HEK293T (cell line): Measurements from ENCODE around the gene SEMA7A.

Source experiments
- ARNT ChIP-seq: fragments of 450-650 bp; IDR thresholded peaks from 2 replicates; pipeline ENCODE4 v1.6.1; 2017; ENCODE audit warnings: mild to moderate bottlenecking
- BHLHE40 ChIP-seq: fragments of 450-650 bp; IDR thresholded peaks from 2 replicates; pipeline ENCODE4 v1.6.1; 2016; ENCODE audit warnings: mild to moderate bottlenecking, moderate library complexity, borderline replicate concordance
- ELF4 ChIP-seq: fragments of 450-650 bp; IDR thresholded peaks from 2 replicates; pipeline ENCODE4 v1.6.1; 2017; ENCODE audit warnings: antibody characterized with exemption
- FOXK2 ChIP-seq: fragments of 450-650 bp; IDR thresholded peaks from 2 replicates; pipeline ENCODE4 v1.6.1; 2016; ENCODE audit warnings: mild to moderate bottlenecking
- FOXM1 ChIP-seq: fragments of 450-650 bp; IDR thresholded peaks from 2 replicates; pipeline ENCODE4 v1.6.1; 2017; ENCODE audit warnings: mild to moderate bottlenecking, borderline replicate concordance
- L3MBTL2 ChIP-seq: fragments of 450-650 bp; conservative IDR thresholded peaks from 2 replicates; pipeline ENCODE4 v1.6.1; 2016; ENCODE audit warnings: mild to moderate bottlenecking
- LEF1 ChIP-seq: fragments of 450-650 bp; IDR thresholded peaks from 2 replicates; pipeline ENCODE4 v1.6.1; 2017; ENCODE audit warnings: mild to moderate bottlenecking, borderline replicate concordance
- TARDBP ChIP-seq: fragments of 450-650 bp; IDR thresholded peaks from 2 replicates; pipeline ENCODE4 v1.6.1; 2016
- ZNF384 ChIP-seq: fragments of 450-650 bp; IDR thresholded peaks from 2 replicates; pipeline ENCODE4 v1.6.1; 2016
- TF ChIP-seq, protein P1 (sequence below): fragments of 450-650 bp; IDR thresholded peaks from 2 replicates; pipeline ENCODE4 v1.6.1; 2016

DNA sequence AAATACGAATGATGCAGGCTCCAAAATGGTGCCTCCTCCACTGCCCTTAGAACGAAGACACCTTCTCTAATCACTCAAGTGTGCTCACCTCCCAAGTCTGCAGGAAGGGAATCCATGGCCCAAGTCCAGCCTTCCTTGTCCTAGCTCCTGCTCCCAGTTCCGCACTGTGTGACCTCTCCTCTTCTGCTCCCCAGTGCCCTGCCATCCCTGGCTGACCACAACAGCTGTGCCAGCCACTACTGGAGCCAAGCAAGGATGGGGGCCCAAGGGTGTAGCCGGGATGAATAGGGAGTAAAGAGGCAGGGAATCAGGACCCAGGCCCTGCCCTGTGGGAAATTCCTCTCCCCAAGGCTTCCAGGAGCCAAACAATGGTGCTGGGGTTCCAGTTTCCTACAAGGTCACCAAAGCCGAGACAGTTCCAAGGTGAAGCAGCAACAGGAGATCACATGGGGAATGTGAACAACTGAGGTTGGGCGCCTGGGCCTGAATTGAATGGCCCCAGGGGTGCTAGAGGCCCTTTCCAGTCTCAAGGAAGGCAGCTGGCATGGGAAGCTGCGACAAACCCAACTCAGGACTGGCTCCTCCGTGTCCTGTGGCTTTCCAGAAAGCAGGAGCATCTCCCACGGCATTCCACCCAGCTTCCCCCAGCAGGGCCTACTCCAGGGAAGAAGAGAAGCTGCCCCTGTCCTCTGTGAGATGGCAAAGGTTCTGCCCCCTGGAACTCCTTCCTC is 20.2 kb downstream of the SEMA7A start:
- TF ChIP-seq FOXM1 (no peak), ARNT (no peak), FOXK2 (no peak), TARDBP (no peak), L3MBTL2 (no peak), LEF1 (no peak), ZNF384 (no peak), ELF4 (no peak), BHLHE40 (no peak)
- TF ChIP-seq, protein P1, sequence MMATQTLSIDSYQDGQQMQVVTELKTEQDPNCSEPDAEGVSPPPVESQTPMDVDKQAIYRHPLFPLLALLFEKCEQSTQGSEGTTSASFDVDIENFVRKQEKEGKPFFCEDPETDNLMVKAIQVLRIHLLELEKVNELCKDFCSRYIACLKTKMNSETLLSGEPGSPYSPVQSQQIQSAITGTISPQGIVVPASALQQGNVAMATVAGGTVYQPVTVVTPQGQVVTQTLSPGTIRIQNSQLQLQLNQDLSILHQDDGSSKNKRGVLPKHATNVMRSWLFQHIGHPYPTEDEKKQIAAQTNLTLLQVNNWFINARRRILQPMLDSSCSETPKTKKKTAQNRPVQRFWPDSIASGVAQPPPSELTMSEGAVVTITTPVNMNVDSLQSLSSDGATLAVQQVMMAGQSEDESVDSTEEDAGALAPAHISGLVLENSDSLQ, result no peak
